K562 (cell line): ENCODE data around the gene SLC18B1. TPM values are rescaled to one million over a fixed set of nuclear protein-coding genes. Genes with fewer than 3 reads are reported as not detected.

ENCODE experiments used
- ARID1B ChIP-seq: fragments of 450-650 bp; IDR thresholded peaks from 2 replicates; pipeline ENCODE4 v1.6.1; 2016; ENCODE audit warnings: antibody characterized with exemption, mild to moderate bottlenecking, inconsistent platforms
- BCOR ChIP-seq: fragments of 450-650 bp; IDR thresholded peaks from 2 replicates; pipeline ENCODE4 v1.6.1; 2016
- CHD2 ChIP-seq: IDR thresholded peaks from 2 replicates; pipeline ENCODE4 v1.6.1; 2011; ENCODE audit warnings: low read depth, low read length
- FOXJ2 ChIP-seq: fragments of 200-800 bp; sonication (Bioruptor generic); IDR thresholded peaks from 2 replicates; pipeline ENCODE4 v1.6.1; 2016; ENCODE audit warnings: missing genetic modification characterization, missing compliant biosample characterization
- ID3 ChIP-seq, 2 experiments: fragments of 250-450 bp in 1 of 2; fragments of 450-650 bp in 1 of 2; sonication (Bioruptor Pico) in 1 of 2; IDR thresholded peaks; 2 replicates each; pipeline versions ENCODE4 v1.6.1 to v1.8.0; 2016 to 2021; ENCODE audit warnings: mild to moderate bottlenecking in 2 of 2, moderate library complexity in 2 of 2, missing compliant biosample characterization in 1 of 2, missing genetic modification characterization in 1 of 2
- KDM2B ChIP-seq: fragments of 250-450 bp; sonication (Bioruptor Pico); IDR thresholded peaks from 2 replicates; pipeline ENCODE4 v1.8.0; 2021; ENCODE audit warnings: mild to moderate bottlenecking, moderate library complexity
- POLR2AphosphoS5 ChIP-seq: IDR thresholded peaks from 2 replicates; pipeline ENCODE4 v1.6.1; 2011; ENCODE audit warnings: mild to moderate bottlenecking, low read depth, low read length, moderate library complexity; ENCODE audit not compliant: control insufficient read depth, insufficient read depth
- SRSF1 ChIP-seq: fragments of 200-400 bp; formaldehyde crosslinking; IDR thresholded peaks from 2 replicates; pipeline ENCODE4 v1.6.1; 2017; ENCODE audit warnings: mild to moderate bottlenecking, low read depth, low read length, moderate library complexity
- WHSC1 ChIP-seq: IDR thresholded peaks from one replicate; pipeline ENCODE4 v1.6.1; 2012; ENCODE audit warnings: low read length, control low read depth, inconsistent platforms
- ZNF239 ChIP-seq: fragments of 250-450 bp; sonication (Bioruptor Pico); IDR thresholded peaks from 2 replicates; pipeline ENCODE4 v1.4.0; 2020; ENCODE audit warnings: mild to moderate bottlenecking
- ZNF354B ChIP-seq: fragments of 250-450 bp; sonication (Bioruptor Pico); IDR thresholded peaks from 2 replicates; pipeline ENCODE4 v1.4.0; 2020
- ZNF512 ChIP-seq: IDR thresholded peaks from 2 replicates; pipeline ENCODE4 v1.6.1; 2016; ENCODE audit warnings: missing genetic modification characterization, missing compliant biosample characterization
- polyA plus RNA-seq, 8 experiments: library from polyadenylated mRNA; depleted of rRNA in 4 of 8; stranded (reverse) in 5 of 8; unstranded in 3 of 8; fragments of >200 nt; fragmentation: Nextera tagmentation in 2 of 8; fragmentation: Illumina TruSeq in 1 of 8; extraction: Ambion mirVana in 2 of 8; extraction: Trizol in 1 of 8; gene quantifications; 2 replicates each; pipeline versions ENCODE4 v1.2.1 to v1.2.3, GENCODE V29; 2011 to 2014; ENCODE audit warnings: inconsistent platforms in 1 of 8, missing spikeins in 1 of 8
- total RNA-seq, 7 experiments: library from RNA; depleted of rRNA in 6 of 7; stranded (reverse); fragments of >200 nt in 6 of 7; fragmentation: Illumina TruSeq in 2 of 7; extraction: Trizol in 2 of 7; gene quantifications; 2 replicates each; pipeline versions ENCODE4 v1.2.1 to v1.2.3, GENCODE V29; 2011 to 2021; ENCODE audit warnings: low replicate concordance in 1 of 7
- TF ChIP-seq, protein P1 (sequence below): sonication (generic); formaldehyde crosslinking; IDR thresholded peaks from 2 replicates; pipeline ENCODE4 v1.8.1; 2023; ENCODE audit warnings: mild to moderate bottlenecking, missing genetic modification reagents, moderate library complexity
- TF ChIP-seq, protein P2 (sequence below): fragments of 150-350 bp; IDR thresholded peaks from 2 replicates; pipeline ENCODE4 v1.6.1; 2014; ENCODE audit warnings: low read depth, mild to moderate bottlenecking, low read length, borderline replicate concordance
- TF ChIP-seq, protein P3 (sequence below): fragments of 250-450 bp; sonication (Bioruptor Pico); IDR thresholded peaks from 2 replicates; pipeline ENCODE4 v1.8.0; 2021; ENCODE audit warnings: moderate library complexity, mild to moderate bottlenecking, inconsistent platforms

The SLC18B1 gene
- total and polyA plus RNA-seq, 9 of the 15 experiments (the other 6 are each of a cell fraction or from before 2014, with no cell fraction given), result 10.4 to 49.1 (median 32.0) TPM

GRCh38 chr6:132797951-132798868 is at the start of gene SLC18B1 (continued):
- TF ChIP-seq ID3 (CRISPR knock-in tag; IDR thresholded peaks at IDR 0.05) (no peak), ID3 (tag; IDR thresholded peaks at IDR 0.05) (no peak), ARID1B (no peak), WHSC1 (no peak), CHD2 (no peak), ZNF512 (no peak), KDM2B (CRISPR knock-in tag) (no peak), FOXJ2 (tag) (no peak), SRSF1 (0 out of 2 replicates have a peak, but pooled peaks have one; percentile 41), POLR2AphosphoS5 (no peak), ZNF354B (no peak), BCOR (no peak), ZNF239 (CRISPR knock-in tag) (no peak)
- TF ChIP-seq, protein P1, sequence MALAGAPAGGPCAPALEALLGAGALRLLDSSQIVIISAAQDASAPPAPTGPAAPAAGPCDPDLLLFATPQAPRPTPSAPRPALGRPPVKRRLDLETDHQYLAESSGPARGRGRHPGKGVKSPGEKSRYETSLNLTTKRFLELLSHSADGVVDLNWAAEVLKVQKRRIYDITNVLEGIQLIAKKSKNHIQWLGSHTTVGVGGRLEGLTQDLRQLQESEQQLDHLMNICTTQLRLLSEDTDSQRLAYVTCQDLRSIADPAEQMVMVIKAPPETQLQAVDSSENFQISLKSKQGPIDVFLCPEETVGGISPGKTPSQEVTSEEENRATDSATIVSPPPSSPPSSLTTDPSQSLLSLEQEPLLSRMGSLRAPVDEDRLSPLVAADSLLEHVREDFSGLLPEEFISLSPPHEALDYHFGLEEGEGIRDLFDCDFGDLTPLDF (CRISPR knock-in tag), result 0 out of 2 replicates have a peak, but pooled peaks have one; percentile 24
- TF ChIP-seq, protein P2, sequence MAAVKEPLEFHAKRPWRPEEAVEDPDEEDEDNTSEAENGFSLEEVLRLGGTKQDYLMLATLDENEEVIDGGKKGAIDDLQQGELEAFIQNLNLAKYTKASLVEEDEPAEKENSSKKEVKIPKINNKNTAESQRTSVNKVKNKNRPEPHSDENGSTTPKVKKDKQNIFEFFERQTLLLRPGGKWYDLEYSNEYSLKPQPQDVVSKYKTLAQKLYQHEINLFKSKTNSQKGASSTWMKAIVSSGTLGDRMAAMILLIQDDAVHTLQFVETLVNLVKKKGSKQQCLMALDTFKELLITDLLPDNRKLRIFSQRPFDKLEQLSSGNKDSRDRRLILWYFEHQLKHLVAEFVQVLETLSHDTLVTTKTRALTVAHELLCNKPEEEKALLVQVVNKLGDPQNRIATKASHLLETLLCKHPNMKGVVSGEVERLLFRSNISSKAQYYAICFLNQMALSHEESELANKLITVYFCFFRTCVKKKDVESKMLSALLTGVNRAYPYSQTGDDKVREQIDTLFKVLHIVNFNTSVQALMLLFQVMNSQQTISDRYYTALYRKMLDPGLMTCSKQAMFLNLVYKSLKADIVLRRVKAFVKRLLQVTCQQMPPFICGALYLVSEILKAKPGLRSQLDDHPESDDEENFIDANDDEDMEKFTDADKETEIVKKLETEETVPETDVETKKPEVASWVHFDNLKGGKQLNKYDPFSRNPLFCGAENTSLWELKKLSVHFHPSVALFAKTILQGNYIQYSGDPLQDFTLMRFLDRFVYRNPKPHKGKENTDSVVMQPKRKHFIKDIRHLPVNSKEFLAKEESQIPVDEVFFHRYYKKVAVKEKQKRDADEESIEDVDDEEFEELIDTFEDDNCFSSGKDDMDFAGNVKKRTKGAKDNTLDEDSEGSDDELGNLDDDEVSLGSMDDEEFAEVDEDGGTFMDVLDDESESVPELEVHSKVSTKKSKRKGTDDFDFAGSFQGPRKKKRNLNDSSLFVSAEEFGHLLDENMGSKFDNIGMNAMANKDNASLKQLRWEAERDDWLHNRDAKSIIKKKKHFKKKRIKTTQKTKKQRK, result no peak
- TF ChIP-seq, protein P3, sequence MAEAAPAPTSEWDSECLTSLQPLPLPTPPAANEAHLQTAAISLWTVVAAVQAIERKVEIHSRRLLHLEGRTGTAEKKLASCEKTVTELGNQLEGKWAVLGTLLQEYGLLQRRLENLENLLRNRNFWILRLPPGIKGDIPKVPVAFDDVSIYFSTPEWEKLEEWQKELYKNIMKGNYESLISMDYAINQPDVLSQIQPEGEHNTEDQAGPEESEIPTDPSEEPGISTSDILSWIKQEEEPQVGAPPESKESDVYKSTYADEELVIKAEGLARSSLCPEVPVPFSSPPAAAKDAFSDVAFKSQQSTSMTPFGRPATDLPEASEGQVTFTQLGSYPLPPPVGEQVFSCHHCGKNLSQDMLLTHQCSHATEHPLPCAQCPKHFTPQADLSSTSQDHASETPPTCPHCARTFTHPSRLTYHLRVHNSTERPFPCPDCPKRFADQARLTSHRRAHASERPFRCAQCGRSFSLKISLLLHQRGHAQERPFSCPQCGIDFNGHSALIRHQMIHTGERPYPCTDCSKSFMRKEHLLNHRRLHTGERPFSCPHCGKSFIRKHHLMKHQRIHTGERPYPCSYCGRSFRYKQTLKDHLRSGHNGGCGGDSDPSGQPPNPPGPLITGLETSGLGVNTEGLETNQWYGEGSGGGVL (CRISPR knock-in tag), result no peak
